Measurements from ENCODE around the gene DPY19L3.
A peak's percentile ranks its signal among the peaks of the same experiment; 100 is the strongest.

DPY19L3 gene

DNA sequence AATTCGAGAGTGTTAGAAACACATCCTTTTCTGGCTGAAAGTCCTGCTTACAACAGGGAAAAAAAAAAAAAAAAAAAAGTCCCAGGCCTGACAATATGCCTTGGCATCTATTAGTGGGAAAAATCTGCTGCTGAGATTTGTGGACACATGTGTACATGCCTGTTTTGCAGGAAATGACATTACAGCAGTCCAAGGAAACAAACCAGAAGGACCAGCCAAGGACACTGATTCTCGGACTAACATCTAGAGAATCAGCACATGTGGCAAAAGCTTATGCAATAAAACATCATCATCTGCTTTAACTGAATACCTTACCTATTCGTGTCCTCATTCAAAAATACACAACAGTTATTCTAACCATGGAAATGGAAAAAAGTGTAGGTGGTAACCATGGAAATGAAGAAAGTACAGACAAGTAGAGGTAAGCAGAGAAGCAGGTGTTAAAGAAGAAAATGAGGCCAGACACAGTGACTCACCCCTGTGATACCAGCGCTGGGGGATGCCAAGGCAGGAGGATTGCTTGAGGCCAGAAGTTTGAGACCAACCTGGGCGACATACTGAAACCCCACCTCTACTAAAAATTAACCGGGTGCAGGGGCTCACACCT lies 9.4 kb upstream of the DPY19L3 start:
- Histone ChIP-seq H3K4me1 (ENCODE audit: control insufficient read depth, insufficient read depth, low read length) (no peaks in the 10 kb centered on the region), H3K9me3 (ENCODE audit: control insufficient read depth in 2 of 2, low read length in 2 of 2) (no peaks in the 10 kb centered on the region)

DNA sequence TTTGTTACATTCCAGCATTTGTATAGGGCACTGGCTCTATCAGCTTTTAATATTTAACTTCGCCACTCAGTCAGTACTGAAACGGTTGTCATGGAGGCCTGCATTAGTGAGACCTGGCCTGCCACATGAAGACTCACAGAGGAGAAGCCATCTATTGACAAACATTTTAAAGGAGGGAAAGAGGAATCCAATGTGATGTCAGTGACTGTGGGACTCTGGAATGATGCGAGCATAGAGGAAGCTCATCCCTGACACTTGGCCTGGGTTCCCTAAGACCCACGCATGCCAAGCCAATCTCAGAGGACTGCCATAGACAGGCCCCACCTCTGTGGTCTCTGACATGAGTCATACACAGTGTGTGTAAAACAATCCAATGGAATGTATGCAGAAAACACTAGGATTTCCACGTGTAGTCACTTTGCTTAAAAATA lies 7.9 kb upstream of the DPY19L3 start:
- Histone ChIP-seq H3K4me3 (ENCODE audit: low read length in 2 of 2) (no peak overlapping the region), H3K4me1 (ENCODE audit: control insufficient read depth, insufficient read depth, low read length) (no peaks in the 10 kb centered on the region), H3K27me3 (ENCODE audit: control insufficient read depth in 1 of 2, insufficient read depth in 2 of 2, low read length in 2 of 2) (no peaks in the 10 kb centered on the region), H3K9me3 (ENCODE audit: control insufficient read depth in 2 of 2, low read length in 2 of 2) (no peaks in the 10 kb centered on the region), H3K9ac (ENCODE audit: low read length in 2 of 2) (no peak overlapping the region), H3K27ac (ENCODE audit: low read length) (no peak overlapping the region), H3K36me3 (ENCODE audit: control insufficient read depth in 2 of 2, insufficient read depth in 2 of 2, low read length in 2 of 2) (peaks cover 0 to 2% of the 10 kb centered on the region in 2 donors)

More for the DNA sequence above, 9.4 kb upstream of the DPY19L3 start:
- Histone ChIP-seq H3K36me3 (ENCODE audit: control insufficient read depth in 2 of 2, insufficient read depth in 2 of 2, low read length in 2 of 2) (peaks cover 0 to 2% of the 10 kb centered on the region in 2 donors), H3K27me3 (ENCODE audit: control insufficient read depth in 1 of 2, insufficient read depth in 2 of 2, low read length in 2 of 2) (no peaks in the 10 kb centered on the region), H3K27ac (ENCODE audit: low read length) (no peak overlapping the region), H3K4me3 (ENCODE audit: low read length in 2 of 2) (no peak overlapping the region), H3K9ac (ENCODE audit: low read length in 2 of 2) (no peak overlapping the region)

DNA sequence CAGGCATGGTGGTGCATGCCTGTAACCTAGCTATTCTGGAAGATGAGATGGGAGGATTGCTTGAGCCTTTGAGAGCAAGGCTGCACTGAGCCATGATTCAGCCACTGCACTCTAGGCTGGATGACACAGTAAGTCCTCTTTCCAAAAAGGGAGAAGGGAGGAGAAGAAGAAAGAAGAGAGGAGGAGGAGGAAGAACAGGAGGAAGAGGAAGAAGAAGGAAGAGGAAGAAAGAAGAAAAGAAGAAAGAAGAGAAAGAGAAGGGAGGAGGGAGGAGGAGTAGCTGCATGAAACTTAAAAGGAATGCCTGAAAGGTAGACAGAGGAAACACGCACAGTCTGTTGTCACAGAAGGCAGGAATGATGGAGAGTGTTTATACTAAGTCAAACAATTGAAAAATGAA lies 3.6 kb upstream of the DPY19L3 start:
- Histone ChIP-seq H3K36me3 (ENCODE audit: control insufficient read depth in 2 of 2, insufficient read depth in 2 of 2, low read length in 2 of 2) (no peaks in the 10 kb centered on the region), H3K9me3 (ENCODE audit: control insufficient read depth in 2 of 2, low read length in 2 of 2) (no peaks in the 10 kb centered on the region), H3K4me3 (ENCODE audit: low read length in 2 of 2) (no peak overlapping the region)

DNA sequence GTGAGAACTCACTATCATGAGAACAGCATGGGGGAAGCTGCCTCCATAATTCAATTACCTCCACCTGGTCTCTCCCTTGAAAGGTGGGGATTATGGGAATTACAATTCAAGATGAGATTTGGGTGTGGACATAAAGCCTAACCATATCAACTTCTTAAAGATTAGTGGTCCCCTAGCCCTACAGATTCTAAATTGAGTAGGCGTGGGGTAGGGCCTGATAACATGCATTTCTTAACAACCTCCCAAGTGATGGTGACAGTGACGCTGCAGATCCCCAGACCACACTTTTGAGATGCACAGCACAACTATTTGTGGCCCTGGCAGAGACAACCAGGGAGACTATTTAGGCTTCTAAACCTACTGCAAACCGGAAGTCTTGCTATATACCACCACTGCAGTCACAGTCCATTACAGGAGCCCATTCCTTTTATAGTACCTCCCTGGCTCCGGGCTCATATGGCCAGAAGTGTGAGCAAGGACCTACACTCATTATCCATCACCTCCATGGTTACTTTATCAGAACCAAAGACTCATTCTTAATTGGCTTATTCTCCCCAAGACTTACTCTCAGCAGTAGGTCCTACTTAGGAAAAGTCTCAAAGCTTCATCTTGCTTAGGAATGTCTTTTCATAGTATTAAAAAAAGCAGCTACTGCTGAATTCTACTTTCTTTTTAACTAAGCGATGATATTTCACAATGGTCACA lies 2.1 kb upstream of the DPY19L3 start:
- H3K9ac ChIP-seq (ENCODE audit: low read length in 2 of 2), result no peak overlapping the region
- no peak overlapping the region for H3K4me3 ChIP-seq (ENCODE audit: low read length in 2 of 2)

More for the DNA sequence above, 3.6 kb upstream of the DPY19L3 start:
- peaks cover 10% of the 10 kb centered on the region for H3K4me1 ChIP-seq (ENCODE audit: control insufficient read depth, insufficient read depth, low read length)
- H3K27ac ChIP-seq (ENCODE audit: low read length), result no peak overlapping the region
- H3K27me3 ChIP-seq (ENCODE audit: control insufficient read depth in 1 of 2, insufficient read depth in 2 of 2, low read length in 2 of 2), result no peaks in the 10 kb centered on the region
- no peak overlapping the region for H3K9ac ChIP-seq (ENCODE audit: low read length in 2 of 2)

DNA sequence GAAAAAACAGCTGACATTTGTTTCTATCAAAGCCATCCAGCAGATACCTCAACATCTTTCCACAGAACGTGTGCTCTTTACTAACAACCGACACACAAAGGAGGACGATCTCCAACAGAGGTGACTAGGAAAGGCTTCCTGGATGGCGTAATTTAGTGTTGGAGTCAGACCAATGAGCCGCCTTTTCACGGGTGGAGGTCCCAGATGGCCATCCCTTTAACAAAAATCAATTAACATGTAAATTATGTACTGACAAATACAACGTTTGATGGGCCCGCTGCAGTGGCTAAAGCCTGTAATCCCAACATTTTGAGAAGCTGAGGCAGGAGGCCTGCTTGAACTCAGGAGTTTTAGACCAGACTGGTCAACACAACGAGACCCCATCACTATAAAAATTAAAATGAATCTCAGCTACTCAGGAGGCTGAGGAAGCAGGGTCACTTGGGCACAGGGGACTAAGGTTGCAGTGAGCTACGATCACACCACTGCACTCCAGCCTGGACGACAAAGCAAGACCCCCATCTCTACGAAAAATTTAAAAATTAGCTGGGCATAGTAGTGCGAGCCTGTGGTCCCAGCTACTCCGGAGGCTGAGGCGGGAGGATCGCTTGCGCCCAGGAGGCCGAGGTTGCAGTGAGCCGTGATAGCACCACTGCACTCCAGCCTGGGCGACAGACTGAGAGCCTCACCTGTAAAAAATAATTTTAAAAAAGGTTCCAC lies 1.2 kb upstream of the DPY19L3 start:
- Histone ChIP-seq H3K9ac (ENCODE audit: low read length in 2 of 2) (peak overlapping the region; percentile 90 to 96), H3K4me3 (ENCODE audit: low read length in 2 of 2) (peak overlapping the region; percentile 76 to 85), H3K27ac (ENCODE audit: low read length) (peak overlapping the region; percentile 93), H3K9me3 (ENCODE audit: control insufficient read depth in 2 of 2, low read length in 2 of 2) (no peaks in the 10 kb centered on the region), H3K36me3 (ENCODE audit: control insufficient read depth in 2 of 2, insufficient read depth in 2 of 2, low read length in 2 of 2) (no peaks in the 10 kb centered on the region), H3K27me3 (ENCODE audit: control insufficient read depth in 1 of 2, insufficient read depth in 2 of 2, low read length in 2 of 2) (no peaks in the 10 kb centered on the region), H3K4me1 (ENCODE audit: control insufficient read depth, insufficient read depth, low read length) (peaks cover 10% of the 10 kb centered on the region)

More for the DNA sequence above, 2.1 kb upstream of the DPY19L3 start:
- Histone ChIP-seq H3K27me3 (ENCODE audit: control insufficient read depth in 1 of 2, insufficient read depth in 2 of 2, low read length in 2 of 2) (no peaks in the 10 kb centered on the region), H3K9me3 (ENCODE audit: control insufficient read depth in 2 of 2, low read length in 2 of 2) (no peaks in the 10 kb centered on the region), H3K4me1 (ENCODE audit: control insufficient read depth, insufficient read depth, low read length) (peaks cover 10% of the 10 kb centered on the region), H3K36me3 (ENCODE audit: control insufficient read depth in 2 of 2, insufficient read depth in 2 of 2, low read length in 2 of 2) (no peaks in the 10 kb centered on the region), H3K27ac (ENCODE audit: low read length) (no peak overlapping the region)

DNA sequence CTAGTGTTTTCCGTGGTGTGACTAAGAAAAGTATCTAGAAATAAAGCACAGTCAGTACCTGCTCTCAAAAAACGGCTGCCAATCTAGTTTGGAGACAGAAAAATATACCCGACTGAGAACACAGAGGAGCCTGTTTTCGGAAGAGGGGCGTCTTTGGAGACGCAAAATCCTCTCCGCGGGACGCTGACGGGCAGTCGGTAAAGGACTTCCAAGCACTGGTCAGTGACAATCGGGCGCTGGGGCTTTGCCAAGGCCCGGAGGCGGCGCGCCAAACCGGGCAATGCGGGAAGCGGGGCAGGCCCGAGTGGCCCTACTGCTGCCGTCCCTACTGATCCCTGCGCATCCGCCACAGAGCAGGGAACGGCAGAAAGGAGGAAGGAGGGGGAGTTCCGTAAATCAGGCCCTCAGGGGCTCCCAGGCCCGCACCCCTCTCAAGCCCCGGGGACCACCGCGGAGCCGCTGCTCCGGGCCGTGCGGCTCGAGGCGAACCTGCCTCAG lies 588 bp upstream of the DPY19L3 start:
- Histone ChIP-seq H3K4me1 (ENCODE audit: control insufficient read depth, insufficient read depth, low read length) (peaks cover 10% of the 10 kb centered on the region), H3K9ac (ENCODE audit: low read length in 2 of 2) (peak overlapping the region; percentile 90 to 96), H3K9me3 (ENCODE audit: control insufficient read depth in 2 of 2, low read length in 2 of 2) (no peaks in the 10 kb centered on the region), H3K27ac (ENCODE audit: low read length) (peak overlapping the region; percentile 93), H3K27me3 (ENCODE audit: control insufficient read depth in 1 of 2, insufficient read depth in 2 of 2, low read length in 2 of 2) (no peaks in the 10 kb centered on the region), H3K4me3 (ENCODE audit: low read length in 2 of 2) (peak overlapping the region; percentile 76 to 85), H3K36me3 (ENCODE audit: control insufficient read depth in 2 of 2, insufficient read depth in 2 of 2, low read length in 2 of 2) (no peaks in the 10 kb centered on the region)

DNA sequence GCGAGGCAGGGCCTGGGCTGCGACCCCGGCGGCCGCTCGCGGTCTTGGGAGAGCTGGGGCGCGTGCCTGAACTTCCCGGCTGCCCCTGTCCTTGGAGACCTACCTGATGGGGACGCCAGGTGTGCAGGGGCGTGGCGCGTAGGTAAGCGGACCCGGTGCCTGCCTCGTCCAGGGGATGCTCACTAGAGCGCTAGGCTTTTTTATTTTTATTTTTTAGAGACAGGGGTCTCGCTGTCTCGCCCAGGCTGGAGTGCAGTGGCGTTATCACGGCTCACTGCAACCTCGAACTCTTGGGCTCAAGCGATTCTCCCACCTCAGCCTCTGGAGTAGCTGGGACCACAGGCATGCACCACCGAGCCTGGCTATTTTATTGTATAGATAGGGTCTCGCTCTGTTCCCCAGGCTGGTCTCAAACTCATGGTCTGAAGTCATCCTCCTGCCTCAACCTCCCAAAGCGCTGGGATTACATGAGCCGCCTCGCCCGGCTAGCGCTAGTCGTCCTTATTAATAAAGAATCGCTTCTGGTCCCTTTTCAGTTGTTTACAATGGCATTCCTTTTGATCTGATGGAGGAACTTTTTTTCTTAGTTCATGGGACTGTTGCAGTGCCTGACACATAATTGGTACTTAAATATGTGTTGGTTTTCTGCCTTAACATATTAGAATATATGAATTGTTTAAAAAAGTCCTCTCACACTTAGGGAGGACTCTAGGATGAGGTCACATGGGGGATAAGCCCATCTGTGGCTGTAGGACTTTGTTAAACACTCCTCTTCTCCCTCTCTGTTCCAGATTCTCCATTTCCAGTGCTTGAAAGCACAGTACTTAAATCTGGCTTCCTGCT lies 812 bp downstream of the DPY19L3 start:
- H3K9ac ChIP-seq (ENCODE audit: low read length in 2 of 2), result peak overlapping the region; percentile 71 to 90
- H3K4me3 ChIP-seq (ENCODE audit: low read length in 2 of 2), result peak overlapping the region; percentile 76 to 85
- H3K4me1 ChIP-seq (ENCODE audit: control insufficient read depth, insufficient read depth, low read length), result peaks cover 10% of the 10 kb centered on the region
- no peaks in the 10 kb centered on the region for H3K36me3 ChIP-seq (ENCODE audit: control insufficient read depth in 2 of 2, insufficient read depth in 2 of 2, low read length in 2 of 2)
- no peaks in the 10 kb centered on the region for H3K27me3 ChIP-seq (ENCODE audit: control insufficient read depth in 1 of 2, insufficient read depth in 2 of 2, low read length in 2 of 2)
- H3K27ac ChIP-seq (ENCODE audit: low read length), result no peak overlapping the region
- H3K9me3 ChIP-seq (ENCODE audit: control insufficient read depth in 2 of 2, low read length in 2 of 2), result no peaks in the 10 kb centered on the region

DNA sequence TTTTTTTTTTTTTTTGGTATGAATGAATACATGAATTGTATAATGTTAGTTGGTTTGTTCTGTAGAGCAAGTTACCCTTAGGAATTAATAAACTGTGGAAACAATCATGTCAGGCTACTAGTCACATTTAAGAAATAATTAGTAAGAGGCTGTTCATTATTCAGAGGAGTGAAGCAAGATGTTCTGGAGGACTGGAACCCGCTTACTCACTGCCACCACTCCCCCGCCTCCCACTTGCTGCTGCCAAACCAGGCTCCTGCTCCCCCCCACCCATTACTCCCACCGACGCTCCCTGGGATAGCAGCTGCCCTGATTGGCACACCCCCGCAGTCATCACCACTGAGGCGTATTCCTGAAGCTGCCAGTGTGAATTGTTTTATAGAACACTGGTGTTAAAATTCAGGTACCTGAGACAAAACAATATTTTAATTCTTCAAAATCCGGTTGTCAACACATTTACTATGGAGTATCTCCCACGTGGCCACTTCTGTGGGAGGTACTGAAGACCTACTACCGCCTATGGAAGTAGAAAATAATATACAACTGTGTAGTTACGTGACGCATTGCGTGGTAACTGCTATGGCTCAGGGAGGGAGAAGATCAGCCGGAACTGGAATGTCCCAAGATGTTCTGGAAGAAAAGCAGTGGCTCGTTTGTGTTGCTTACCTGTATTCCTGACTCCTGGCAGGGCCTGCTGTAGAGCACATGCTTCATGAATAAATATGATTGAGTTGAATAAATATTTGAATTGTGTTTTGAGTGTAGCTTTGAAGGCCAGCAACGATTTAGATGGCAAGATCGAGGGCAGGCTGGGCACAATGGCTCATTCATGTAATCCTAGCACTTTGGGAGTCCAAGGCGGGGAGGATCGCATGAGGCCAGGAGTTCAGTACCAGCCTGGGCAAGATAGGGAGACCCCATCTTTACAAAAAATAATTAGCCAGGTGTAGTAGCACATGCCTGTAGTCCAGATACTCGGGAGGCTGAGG lies 1.7 kb downstream of the DPY19L3 start:
- Histone ChIP-seq H3K4me3 (ENCODE audit: low read length in 2 of 2) (no peak overlapping the region), H3K9ac (ENCODE audit: low read length in 2 of 2) (no peak overlapping the region)

DNA sequence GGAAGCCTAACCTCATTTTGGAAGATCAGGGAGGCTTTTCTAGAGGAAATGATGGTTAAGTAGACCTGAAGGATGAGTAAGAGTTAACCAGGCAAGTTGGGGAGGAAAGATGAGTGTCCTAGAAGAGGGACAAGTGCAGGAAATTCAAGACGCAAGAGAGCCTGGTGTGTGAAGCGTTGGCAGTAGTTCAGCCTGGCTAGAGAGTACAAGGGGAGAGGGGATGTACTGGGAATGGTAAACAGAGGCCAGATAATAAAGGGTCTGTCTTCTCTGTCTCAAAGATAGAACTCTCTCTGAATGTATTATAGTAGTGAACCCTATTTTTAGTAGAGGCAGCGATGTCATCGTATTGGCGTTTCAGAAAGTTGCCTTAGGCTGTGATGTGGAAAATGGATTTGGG lies 9.7 kb downstream of the DPY19L3 start:
- no peak overlapping the region for H3K4me3 ChIP-seq (ENCODE audit: low read length in 2 of 2)
- no peaks in the 10 kb centered on the region for H3K9me3 ChIP-seq (ENCODE audit: control insufficient read depth in 2 of 2, low read length in 2 of 2)
- no peak overlapping the region for H3K27ac ChIP-seq (ENCODE audit: low read length)
- peaks cover 3 to 12% of the 10 kb centered on the region in 2 donors for H3K36me3 ChIP-seq (ENCODE audit: control insufficient read depth in 2 of 2, insufficient read depth in 2 of 2, low read length in 2 of 2)
- H3K4me1 ChIP-seq (ENCODE audit: control insufficient read depth, insufficient read depth, low read length), result no peaks in the 10 kb centered on the region
- no peaks in the 10 kb centered on the region for H3K27me3 ChIP-seq (ENCODE audit: control insufficient read depth in 1 of 2, insufficient read depth in 2 of 2, low read length in 2 of 2)
- H3K9ac ChIP-seq (ENCODE audit: low read length in 2 of 2), result no peak overlapping the region

More for the DNA sequence above, 1.7 kb downstream of the DPY19L3 start:
- H3K27me3 ChIP-seq (ENCODE audit: control insufficient read depth in 1 of 2, insufficient read depth in 2 of 2, low read length in 2 of 2), result no peaks in the 10 kb centered on the region
- no peak overlapping the region for H3K27ac ChIP-seq (ENCODE audit: low read length)
- peaks cover 10% of the 10 kb centered on the region for H3K4me1 ChIP-seq (ENCODE audit: control insufficient read depth, insufficient read depth, low read length)
- no peaks in the 10 kb centered on the region for H3K9me3 ChIP-seq (ENCODE audit: control insufficient read depth in 2 of 2, low read length in 2 of 2)
- peaks cover 0 to 4% of the 10 kb centered on the region in 2 donors for H3K36me3 ChIP-seq (ENCODE audit: control insufficient read depth in 2 of 2, insufficient read depth in 2 of 2, low read length in 2 of 2)
